Smooth muscle cell (in vitro differentiated cells): ENCODE measurements around the gene USP21. TPM values are rescaled to one million over a fixed set of nuclear protein-coding genes. Genes with fewer than 3 reads are reported as not detected.

ENCODE experiments used
- DNase-seq: peaks from one replicate; lab custom pipeline; 2025; ENCODE audit not compliant: unreplicated experiment; lab: John Stamatoyannopoulos, UW
- H2AFZ ChIP-seq: fragments of 200-600 bp; sonication (generic); 2 replicates; pipeline ENCODE4 v1.6.0; 2016; ENCODE audit warnings: antibody characterized with exemption, low read depth, mild to moderate bottlenecking
- H3F3A ChIP-seq: fragments of 200-600 bp; sonication (generic); 2 replicates; pipeline ENCODE4 v1.6.0; 2017; ENCODE audit warnings: antibody characterized with exemption, low read depth
- H3K27ac ChIP-seq: fragments of 200-600 bp; sonication (generic); 2 replicates; pipeline ENCODE4 v1.5.1; 2016; ENCODE audit warnings: low read depth, mild to moderate bottlenecking
- H3K27me3 ChIP-seq: fragments of 200-600 bp; sonication (generic); 2 replicates; pipeline ENCODE4 v1.6.1; 2016; ENCODE audit warnings: low read depth, mild to moderate bottlenecking
- H3K36me3 ChIP-seq: fragments of 200-600 bp; sonication (generic); 2 replicates; pipeline ENCODE4 v1.5.1; 2016; ENCODE audit warnings: low read depth
- H3K4me1 ChIP-seq: fragments of 200-600 bp; sonication (generic); 2 replicates; pipeline ENCODE4 v1.5.1; 2016; ENCODE audit warnings: low read depth
- H3K4me2 ChIP-seq: fragments of 200-600 bp; sonication (generic); 2 replicates; pipeline ENCODE4 v1.6.0; 2016; ENCODE audit warnings: mild to moderate bottlenecking
- H3K4me3 ChIP-seq: fragments of 200-600 bp; sonication (generic); 2 replicates; pipeline ENCODE4 v1.5.1; 2016; ENCODE audit warnings: mild to moderate bottlenecking
- H3K79me2 ChIP-seq: fragments of 200-600 bp; sonication (generic); 2 replicates; pipeline ENCODE4 v1.6.0; 2016; ENCODE audit warnings: low read depth, mild to moderate bottlenecking
- H3K9ac ChIP-seq: fragments of 200-600 bp; sonication (generic); 2 replicates; pipeline ENCODE4 v1.6.0; 2016; ENCODE audit warnings: low read depth
- H3K9me3 ChIP-seq: fragments of 200-600 bp; sonication (generic); replicated peaks from 2 replicates; pipeline ENCODE4 v1.5.1; 2016; ENCODE audit warnings: low read depth
- H4K20me1 ChIP-seq: fragments of 200-600 bp; sonication (generic); 2 replicates; pipeline ENCODE4 v1.6.0; 2016; ENCODE audit warnings: low read depth
- WGBS: methylation state at CpG from one replicate; pipeline ENCODE4 v1.1.7; 2016; ENCODE audit warnings: low lambda C conversion rate; 5-methylcytosine and 5-hydroxymethylcytosine counted together
- polyA plus RNA-seq: library from polyadenylated mRNA; unstranded; fragments of >200 nt; fragmentation: Nextera tagmentation; extraction: Ambion mirVana; gene quantifications from 2 replicates; pipeline ENCODE4 v1.2.1, GENCODE V29; 2016
- total RNA-seq: library from RNA; depleted of rRNA; stranded (reverse); fragments of >200 nt; gene quantifications from 2 replicates; pipeline ENCODE4 v1.2.3, GENCODE V29; 2014
- TF ChIP-seq, protein P1 (sequence below): fragments of 200-600 bp; sonication (generic); IDR thresholded peaks from 2 replicates; pipeline ENCODE4 v1.5.1; 2017; ENCODE audit warnings: borderline replicate concordance, mild to moderate bottlenecking, antibody characterized with exemption; ENCODE audit not compliant: insufficient read depth, poor library complexity, severe bottlenecking

The USP21 gene
- total and polyA plus RNA-seq, 2 experiments from 2014 or later, result 10.7 to 25.4 TPM

DNA sequence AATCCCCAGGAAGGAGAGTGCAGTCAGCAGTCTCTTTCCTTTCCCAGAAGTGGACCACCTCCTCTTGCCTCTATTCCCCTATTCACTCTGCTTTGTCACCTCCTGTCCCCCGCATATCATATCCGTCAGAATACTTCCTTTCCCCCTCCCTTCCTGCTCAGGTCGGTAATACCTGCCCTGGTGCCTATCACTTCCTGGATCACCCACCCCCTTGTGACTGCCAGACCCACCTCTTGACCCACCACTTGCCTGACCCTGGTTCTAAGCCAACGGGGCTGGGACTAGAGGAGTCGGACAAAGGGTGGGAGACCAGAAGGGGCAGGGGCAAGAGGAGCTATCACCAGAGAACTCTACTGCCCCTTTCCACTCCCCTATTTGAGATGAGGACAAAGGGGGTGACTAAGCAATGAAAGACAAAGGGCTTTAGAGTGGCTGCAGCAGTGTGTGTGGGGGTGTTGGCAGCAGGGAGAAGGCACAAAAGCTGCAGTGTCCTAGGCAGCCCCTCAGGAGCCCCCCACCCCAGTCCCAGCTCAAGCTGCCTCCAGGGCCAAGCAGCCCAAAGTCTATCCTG lies 41.2 kb downstream of the USP21 start:
- Histone ChIP-seq H3K27me3 (no peaks in the 10 kb centered on the region), H3K4me2 (no peak overlapping the region), H3K36me3 (no peaks in the 10 kb centered on the region), H3K9ac (no peak overlapping the region), H3K4me1 (peaks cover 55% of the 10 kb centered on the region), H4K20me1 (no peaks in the 10 kb centered on the region), H3F3A (peaks cover 11% of the 10 kb centered on the region), H3K4me3 (no peak overlapping the region), H3K9me3 (no peaks in the 10 kb centered on the region), H3K27ac (peak overlapping the region; percentile 92), H3K79me2 (peaks cover 26% of the 10 kb centered on the region), H2AFZ (no peak overlapping the region)
- TF ChIP-seq, protein P1, sequence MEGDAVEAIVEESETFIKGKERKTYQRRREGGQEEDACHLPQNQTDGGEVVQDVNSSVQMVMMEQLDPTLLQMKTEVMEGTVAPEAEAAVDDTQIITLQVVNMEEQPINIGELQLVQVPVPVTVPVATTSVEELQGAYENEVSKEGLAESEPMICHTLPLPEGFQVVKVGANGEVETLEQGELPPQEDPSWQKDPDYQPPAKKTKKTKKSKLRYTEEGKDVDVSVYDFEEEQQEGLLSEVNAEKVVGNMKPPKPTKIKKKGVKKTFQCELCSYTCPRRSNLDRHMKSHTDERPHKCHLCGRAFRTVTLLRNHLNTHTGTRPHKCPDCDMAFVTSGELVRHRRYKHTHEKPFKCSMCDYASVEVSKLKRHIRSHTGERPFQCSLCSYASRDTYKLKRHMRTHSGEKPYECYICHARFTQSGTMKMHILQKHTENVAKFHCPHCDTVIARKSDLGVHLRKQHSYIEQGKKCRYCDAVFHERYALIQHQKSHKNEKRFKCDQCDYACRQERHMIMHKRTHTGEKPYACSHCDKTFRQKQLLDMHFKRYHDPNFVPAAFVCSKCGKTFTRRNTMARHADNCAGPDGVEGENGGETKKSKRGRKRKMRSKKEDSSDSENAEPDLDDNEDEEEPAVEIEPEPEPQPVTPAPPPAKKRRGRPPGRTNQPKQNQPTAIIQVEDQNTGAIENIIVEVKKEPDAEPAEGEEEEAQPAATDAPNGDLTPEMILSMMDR, result no peak
- DNase-seq, result no peak
- 80% methylated on average over 5 of the region's 5 CpGs for WGBS

DNA sequence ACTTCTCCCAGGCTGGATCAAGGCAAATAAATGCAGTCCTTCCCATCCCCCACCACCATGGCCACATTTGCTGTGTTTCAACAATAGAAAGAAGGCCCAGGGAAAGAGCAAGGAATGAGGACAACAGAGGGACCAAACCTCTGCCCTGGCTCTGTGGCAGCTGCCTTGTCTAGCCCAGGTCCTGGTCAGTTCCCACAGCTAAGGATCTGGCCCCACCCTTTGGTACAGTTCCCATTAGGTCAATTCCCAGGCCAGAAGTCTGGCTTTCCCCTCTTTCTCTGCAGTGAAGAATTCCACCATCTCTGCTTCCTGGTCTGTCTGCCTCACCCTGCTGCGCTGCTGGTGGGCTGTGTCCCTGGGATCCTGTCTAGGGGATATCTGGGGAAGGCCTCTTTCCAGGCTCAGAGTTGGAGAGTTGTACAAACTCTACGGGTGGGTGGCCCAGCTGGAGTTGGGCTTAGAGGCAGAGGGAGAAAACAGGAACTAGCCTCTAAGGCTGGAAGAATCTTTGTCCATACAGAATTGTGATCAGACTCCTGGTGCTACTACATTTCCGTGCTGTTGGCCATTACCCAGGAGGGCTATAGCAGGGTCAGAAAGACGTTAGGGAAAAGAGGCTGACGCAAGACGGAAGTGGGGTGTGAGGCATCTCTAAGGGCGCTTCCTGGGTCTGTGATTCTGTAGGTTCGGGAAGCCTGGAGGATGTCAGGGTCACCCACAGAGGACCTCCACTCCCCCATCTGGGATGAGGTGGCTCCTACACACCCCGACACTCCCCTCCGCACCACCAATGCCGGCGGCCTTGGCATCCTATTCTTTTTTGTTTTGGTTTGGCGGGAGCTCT lies 41.9 kb downstream of the USP21 start:
- H3K79me2 ChIP-seq, result peaks cover 24% of the 10 kb centered on the region
- WGBS, result 85% methylated on average over 13 of the region's 13 CpGs
- H3F3A ChIP-seq, result peaks cover 11% of the 10 kb centered on the region
- peak overlapping the region; percentile 96 for H3K4me2 ChIP-seq
- no peaks in the 10 kb centered on the region for H3K36me3 ChIP-seq
- no peaks in the 10 kb centered on the region for H3K9me3 ChIP-seq
- no peaks in the 10 kb centered on the region for H3K27me3 ChIP-seq
- DNase-seq, result no peak
- TF ChIP-seq, protein P1, result no peak
- peak overlapping the region; percentile 77 for H3K4me3 ChIP-seq
- H3K9ac ChIP-seq, result peak overlapping the region; percentile 72
- peaks cover 52% of the 10 kb centered on the region for H3K4me1 ChIP-seq
- H4K20me1 ChIP-seq, result no peaks in the 10 kb centered on the region
- peak overlapping the region; percentile 92 for H3K27ac ChIP-seq
- H2AFZ ChIP-seq, result peak overlapping the region; percentile 78

DNA sequence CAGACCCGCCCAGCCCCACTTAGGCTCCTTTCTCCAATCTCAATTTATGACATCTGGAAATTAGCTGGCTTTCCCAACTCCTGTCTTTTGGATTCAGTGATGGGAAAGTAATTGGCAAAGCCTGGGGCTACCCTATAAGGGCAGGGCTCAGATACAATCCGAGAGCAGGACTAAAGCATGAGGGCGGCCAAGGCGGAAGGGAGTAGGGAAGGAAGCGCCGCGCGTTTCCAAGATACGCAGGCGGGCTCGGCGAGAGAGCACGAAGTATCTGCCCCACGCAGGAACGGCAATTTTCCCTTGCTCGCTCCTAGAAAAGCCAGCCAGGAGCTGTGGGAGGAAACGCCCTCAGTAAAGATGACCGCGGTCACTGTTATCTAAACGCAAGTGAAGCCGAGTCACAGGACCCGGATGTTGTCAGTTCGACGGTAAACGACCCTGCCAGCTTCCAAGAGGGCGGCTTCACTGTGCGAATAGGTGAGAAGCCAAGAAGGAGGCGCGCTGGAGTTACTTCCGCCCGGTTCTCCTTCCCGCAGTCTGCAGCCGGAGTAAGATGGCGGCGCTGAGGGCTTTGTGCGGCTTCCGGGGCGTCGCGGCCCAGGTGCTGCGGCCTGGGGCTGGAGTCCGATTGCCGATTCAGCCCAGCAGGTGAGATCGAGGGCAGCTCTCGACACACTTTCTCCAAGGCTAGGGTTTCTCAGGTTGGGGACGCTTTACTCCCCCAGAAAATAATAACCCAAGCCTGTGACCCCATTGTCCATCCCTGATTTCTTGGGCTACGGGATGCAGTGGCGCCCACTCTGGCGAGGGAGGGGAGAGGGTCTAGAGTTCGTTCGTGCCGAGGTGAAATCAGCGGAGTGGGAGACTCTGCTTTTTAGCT lies 42.8 kb downstream of the USP21 start, which contains the start of gene NDUFS2:
NDUFS2 (plus strand) TSS at position 532 of the 877 bp plus-strand sequence; CDS start at position 551, 19 bp downstream.
- Histone ChIP-seq H3K4me2 (peak within 1 kb of the TSS; percentile 96), H3K4me3 (peak within 1 kb of the TSS; percentile 77), H3K27ac (peak within 1 kb of the TSS; percentile 92), H3K4me1 (peaks cover 44% of the 10 kb centered on the region), H3K36me3 (no peaks in the 10 kb centered on the region), H4K20me1 (no peaks in the 10 kb centered on the region), H3K9ac (peak within 1 kb of the TSS; percentile 85), H3F3A (peaks cover 10% of the 10 kb centered on the region), H3K27me3 (no peaks in the 10 kb centered on the region), H2AFZ (peak within 1 kb of the TSS; percentile 83), H3K79me2 (peaks cover 20% of the 10 kb centered on the region), H3K9me3 (no peaks in the 10 kb centered on the region)
- WGBS, result 4% methylated on average over 53 of the region's 53 CpGs
- TF ChIP-seq, protein P1, result peak; percentile 11
- DNase-seq, result peak; percentile 69
